Neural progenitor cell (in vitro differentiated cells): Measurements from ENCODE around the gene NIPAL3. TPM values are rescaled to one million over a fixed set of nuclear protein-coding genes. Genes with fewer than 3 reads are reported as not detected.

Experiments
- DNase-seq: peaks from one replicate; pipeline ENCODE4 v3.0.0-alpha.2; 2016; ENCODE audit warnings: low spot score
- H2AFZ ChIP-seq: fragments of 200-600 bp; sonication (generic); replicated peaks from 2 replicates; pipeline ENCODE4 v1.6.1; 2016; ENCODE audit warnings: antibody characterized with exemption
- H3F3A ChIP-seq: fragments of 200-600 bp; sonication (generic); 2 replicates; pipeline ENCODE4 v1.6.1; 2016; ENCODE audit warnings: antibody characterized with exemption, low read depth
- H3K27ac ChIP-seq: fragments of 200-600 bp; sonication (generic); 2 replicates; pipeline ENCODE4 v1.5.1; 2016; ENCODE audit warnings: mild to moderate bottlenecking
- H3K27me3 ChIP-seq: fragments of 200-600 bp; sonication (generic); 2 replicates; pipeline ENCODE4 v1.6.1; 2016; ENCODE audit warnings: mild to moderate bottlenecking, moderate library complexity
- H3K36me3 ChIP-seq: fragments of 200-600 bp; sonication (generic); 2 replicates; pipeline ENCODE4 v1.5.1; 2016
- H3K4me1 ChIP-seq: fragments of 200-600 bp; sonication (generic); 2 replicates; pipeline ENCODE4 v1.6.1; 2016; ENCODE audit warnings: mixed run types
- H3K4me2 ChIP-seq: fragments of 200-600 bp; sonication (generic); 2 replicates; pipeline ENCODE4 v1.6.1; 2016
- H3K4me3 ChIP-seq: fragments of 200-600 bp; sonication (generic); 2 replicates; pipeline ENCODE4 v1.5.1; 2016
- H3K79me2 ChIP-seq: fragments of 200-600 bp; sonication (generic); 2 replicates; pipeline ENCODE4 v1.6.1; 2016; ENCODE audit warnings: low read depth
- H3K9ac ChIP-seq: fragments of 200-600 bp; sonication (generic); 2 replicates; pipeline ENCODE4 v1.6.1; 2016
- H3K9me3 ChIP-seq: fragments of 200-600 bp; sonication (generic); 2 replicates; pipeline ENCODE4 v1.5.1; 2016; ENCODE audit warnings: low read depth
- H4K20me1 ChIP-seq: fragments of 200-600 bp; sonication (generic); 2 replicates; pipeline ENCODE4 v1.6.1; 2016; ENCODE audit warnings: low read depth
- H3K27ac Mint-ChIP-seq: 3 replicates; pipeline ENCODE4 v1.8.0; 2021; ENCODE audit warnings: mixed read lengths
- H3K27me3 Mint-ChIP-seq: 2 replicates; pipeline ENCODE4 v1.8.0; 2022; ENCODE audit warnings: low read depth, mild to moderate bottlenecking, inconsistent platforms, moderate library complexity, mixed read lengths; ENCODE audit not compliant: insufficient read depth
- H3K36me3 Mint-ChIP-seq: 3 replicates; pipeline ENCODE4 v1.8.0; 2021; ENCODE audit warnings: mixed read lengths
- H3K4me1 Mint-ChIP-seq: 3 replicates; pipeline ENCODE4 v1.8.0; 2021; ENCODE audit warnings: mixed read lengths
- H3K4me3 Mint-ChIP-seq: 3 replicates; pipeline ENCODE4 v1.8.0; 2021; ENCODE audit warnings: mild to moderate bottlenecking, moderate library complexity, mixed read lengths
- H3K9me3 Mint-ChIP-seq: 3 replicates; pipeline ENCODE4 v1.8.0; 2020; ENCODE audit warnings: mixed read lengths
- EZH2 ChIP-seq: fragments of 200-600 bp; sonication (generic); IDR thresholded peaks from 2 replicates; pipeline ENCODE4 v1.6.1; 2017; ENCODE audit warnings: antibody characterized with exemption, mild to moderate bottlenecking, moderate library complexity
- EZH2phosphoT487 ChIP-seq: fragments of 200-600 bp; sonication (generic); IDR thresholded peaks from 2 replicates; pipeline ENCODE4 v1.6.1; 2017; ENCODE audit warnings: antibody characterized with exemption
- total RNA-seq: library from RNA; depleted of rRNA; stranded (reverse); fragments of >200 nt; gene quantifications from 2 replicates; pipeline ENCODE4 v1.2.3, GENCODE V29; 2015; ENCODE audit warnings: low replicate concordance
- TF ChIP-seq, protein P1 (sequence below): fragments of 200-600 bp; sonication (generic); IDR thresholded peaks from 2 replicates; pipeline ENCODE4 v1.5.1; 2017; ENCODE audit warnings: antibody characterized with exemption, mild to moderate bottlenecking

Gene NIPAL3
- total RNA-seq, 1 donor from 2014 or later, result 6.9 TPM

DNA sequence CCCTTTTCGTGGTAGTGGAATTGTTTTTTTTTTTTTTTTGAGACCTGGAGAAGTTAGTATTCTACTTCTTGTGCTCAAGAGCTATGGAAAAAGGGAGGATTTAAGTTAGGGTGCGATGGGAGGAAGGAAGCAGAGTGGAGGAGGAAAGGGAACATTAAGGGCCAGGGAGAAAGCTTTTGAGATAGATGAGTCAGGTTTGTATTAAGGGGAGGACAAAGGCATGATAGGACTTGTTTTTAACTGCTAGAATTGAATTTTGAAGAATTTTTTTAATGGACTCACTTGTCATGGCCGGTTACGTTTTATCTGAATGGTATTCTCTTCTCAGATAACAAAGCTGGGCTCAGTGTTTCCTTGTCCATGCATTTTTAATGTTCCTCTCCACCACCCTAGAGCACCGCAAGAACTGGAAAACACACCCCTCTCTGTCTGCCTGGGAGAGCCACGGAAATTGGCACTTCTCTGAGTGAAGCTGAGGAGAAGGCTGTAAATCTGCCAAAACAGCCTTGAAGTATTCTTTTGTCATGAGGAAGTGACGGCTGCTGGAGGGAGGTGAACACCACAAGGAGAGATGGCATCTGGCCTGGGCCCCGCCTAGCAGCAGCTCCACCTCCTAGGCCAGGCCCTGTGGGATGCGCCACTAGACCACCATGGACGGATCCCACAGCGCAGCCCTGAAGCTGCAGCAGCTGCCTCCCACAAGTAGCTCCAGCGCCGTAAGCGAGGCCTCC, 3.5 kb downstream of the NIPAL3 start:
- no peak for DNase-seq
- no peak overlapping the region for H3K4me3 Mint-ChIP-seq

DNA sequence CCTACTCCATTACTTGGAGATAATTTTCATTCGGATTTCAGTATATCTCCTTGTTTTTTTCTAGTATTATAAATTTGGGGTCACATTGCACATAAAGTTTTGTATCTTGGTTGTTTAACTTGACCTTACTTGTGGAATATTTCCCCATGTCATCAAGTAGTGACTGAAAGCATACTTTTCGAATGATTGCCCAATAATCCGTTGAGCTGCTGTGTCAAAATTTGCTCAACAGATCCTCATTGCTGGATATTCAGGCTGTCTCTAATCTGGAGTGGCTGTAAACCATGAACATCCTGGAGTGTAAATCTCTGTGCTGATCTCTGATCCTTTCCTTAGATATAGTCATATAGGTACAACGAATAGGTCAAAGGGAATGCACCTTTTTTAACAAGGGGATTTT, 4.9 kb downstream of the NIPAL3 start:
- H3K36me3 Mint-ChIP-seq, result no peaks in the 10 kb centered on the region
- peaks cover 2% of the 10 kb centered on the region for H3K27me3 Mint-ChIP-seq
- H4K20me1 ChIP-seq, result no peaks in the 10 kb centered on the region
- peaks cover 11% of the 10 kb centered on the region for H3K4me1 Mint-ChIP-seq
- H2AFZ ChIP-seq, result no peak overlapping the region
- no peak overlapping the region for H3K9ac ChIP-seq
- H3K9me3 ChIP-seq, result no peaks in the 10 kb centered on the region
- no peaks in the 10 kb centered on the region for H3F3A ChIP-seq
- H3K4me1 ChIP-seq, result no peaks in the 10 kb centered on the region
- DNase-seq, result no peak
- no peaks in the 10 kb centered on the region for H3K36me3 ChIP-seq
- no peaks in the 10 kb centered on the region for H3K9me3 Mint-ChIP-seq
- H3K27me3 ChIP-seq, result no peaks in the 10 kb centered on the region
- H3K27ac ChIP-seq, result no peak overlapping the region
- no peak overlapping the region for H3K27ac Mint-ChIP-seq
- no peak overlapping the region for H3K4me2 ChIP-seq
- H3K4me3 Mint-ChIP-seq, result no peak overlapping the region
- H3K79me2 ChIP-seq, result no peaks in the 10 kb centered on the region
- H3K4me3 ChIP-seq, result no peak overlapping the region
- TF ChIP-seq EZH2phosphoT487, result no peak
- TF ChIP-seq, protein P1, sequence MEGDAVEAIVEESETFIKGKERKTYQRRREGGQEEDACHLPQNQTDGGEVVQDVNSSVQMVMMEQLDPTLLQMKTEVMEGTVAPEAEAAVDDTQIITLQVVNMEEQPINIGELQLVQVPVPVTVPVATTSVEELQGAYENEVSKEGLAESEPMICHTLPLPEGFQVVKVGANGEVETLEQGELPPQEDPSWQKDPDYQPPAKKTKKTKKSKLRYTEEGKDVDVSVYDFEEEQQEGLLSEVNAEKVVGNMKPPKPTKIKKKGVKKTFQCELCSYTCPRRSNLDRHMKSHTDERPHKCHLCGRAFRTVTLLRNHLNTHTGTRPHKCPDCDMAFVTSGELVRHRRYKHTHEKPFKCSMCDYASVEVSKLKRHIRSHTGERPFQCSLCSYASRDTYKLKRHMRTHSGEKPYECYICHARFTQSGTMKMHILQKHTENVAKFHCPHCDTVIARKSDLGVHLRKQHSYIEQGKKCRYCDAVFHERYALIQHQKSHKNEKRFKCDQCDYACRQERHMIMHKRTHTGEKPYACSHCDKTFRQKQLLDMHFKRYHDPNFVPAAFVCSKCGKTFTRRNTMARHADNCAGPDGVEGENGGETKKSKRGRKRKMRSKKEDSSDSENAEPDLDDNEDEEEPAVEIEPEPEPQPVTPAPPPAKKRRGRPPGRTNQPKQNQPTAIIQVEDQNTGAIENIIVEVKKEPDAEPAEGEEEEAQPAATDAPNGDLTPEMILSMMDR, result no peak
- no peak for TF ChIP-seq EZH2

More for the DNA sequence above, 3.5 kb downstream of the NIPAL3 start:
- no peaks in the 10 kb centered on the region for H3K79me2 ChIP-seq
- Mint-ChIP-seq H3K4me1 (peaks cover 17% of the 10 kb centered on the region), H3K27ac (no peak overlapping the region), H3K9me3 (no peaks in the 10 kb centered on the region), H3K36me3 (no peaks in the 10 kb centered on the region), H3K27me3 (peaks cover 5% of the 10 kb centered on the region)
- no peaks in the 10 kb centered on the region for H3K4me1 ChIP-seq
- H3K36me3 ChIP-seq, result no peaks in the 10 kb centered on the region
- TF ChIP-seq EZH2phosphoT487, result no peak
- no peak for TF ChIP-seq EZH2
- TF ChIP-seq, protein P1, result no peak
- peaks cover 8% of the 10 kb centered on the region for H3F3A ChIP-seq
- no peak overlapping the region for H3K27ac ChIP-seq
- no peak overlapping the region for H3K4me3 ChIP-seq
- H3K9ac ChIP-seq, result no peak overlapping the region
- no peak overlapping the region for H2AFZ ChIP-seq
- no peaks in the 10 kb centered on the region for H3K27me3 ChIP-seq
- H3K9me3 ChIP-seq, result no peaks in the 10 kb centered on the region
- no peak overlapping the region for H3K4me2 ChIP-seq
- H4K20me1 ChIP-seq, result no peaks in the 10 kb centered on the region

GRCh38 chr1:24421502-24421901, 5.9 kb downstream of the NIPAL3 start:
- no peak overlapping the region for H3K27ac ChIP-seq
- Mint-ChIP-seq H3K36me3 (no peaks in the 10 kb centered on the region), H3K27ac (no peak overlapping the region), H3K9me3 (no peaks in the 10 kb centered on the region), H3K4me1 (peaks cover 5% of the 10 kb centered on the region), H3K4me3 (no peak overlapping the region), H3K27me3 (peaks cover 2% of the 10 kb centered on the region)
- no peak overlapping the region for H3K9ac ChIP-seq
- H3K27me3 ChIP-seq, result no peaks in the 10 kb centered on the region
- H3K79me2 ChIP-seq, result no peaks in the 10 kb centered on the region
- no peak overlapping the region for H3K4me2 ChIP-seq
- no peak overlapping the region for H3K4me3 ChIP-seq
- H3F3A ChIP-seq, result no peaks in the 10 kb centered on the region
- no peaks in the 10 kb centered on the region for H3K36me3 ChIP-seq
- peak; percentile 18 for DNase-seq
- H2AFZ ChIP-seq, result no peak overlapping the region
- TF ChIP-seq EZH2 (no peak), EZH2phosphoT487 (no peak)
- TF ChIP-seq, protein P1, result peak; percentile 35
- no peaks in the 10 kb centered on the region for H4K20me1 ChIP-seq
- H3K4me1 ChIP-seq, result no peaks in the 10 kb centered on the region
- no peaks in the 10 kb centered on the region for H3K9me3 ChIP-seq
